GM18951 (cell line): Measurements from ENCODE around the gene TTF2.

ENCODE experiments used
- POLR2A ChIP-seq: IDR thresholded peaks from 4 replicates; pipeline ENCODE4 v1.6.1; 2011; ENCODE audit warnings: mild to moderate bottlenecking; ENCODE audit not compliant: insufficient read length, insufficient read depth; ENCODE audit errors: extremely low read depth
- in situ Hi-C: fragments of 300-500 bp; cut with MboI; formaldehyde crosslinking; loops from one replicate; pipeline ENCODE4 v1.12.0; 2022; ENCODE audit warnings: low sequenced_read_pairs, mixed read lengths, inconsistent platforms; ENCODE audit not compliant: unreplicated experiment

The TTF2 gene

GRCh38 chr1:117122330-117123025, 62.4 kb downstream of the TTF2 start:
- in situ Hi-C loops = no loop called here
- no peak for TF ChIP-seq POLR2A

- in situ Hi-C loops = no loop called here
- no peak for TF ChIP-seq POLR2A
Observed at GRCh38 chr1:117123274-117123673, 63.1 kb downstream of the TTF2 start.

GRCh38 chr1:117124661-117125060, 64.5 kb downstream of the TTF2 start:
- TF ChIP-seq POLR2A = no peak
- in situ Hi-C loops = no loop called here

GRCh38 chr1:117127795-117128194, 67.7 kb downstream of the TTF2 start:
- in situ Hi-C loops = no loop called here
- no peak for TF ChIP-seq POLR2A

GRCh38 chr1:117128323-117129079, 68.4 kb downstream of the TTF2 start:
- TF ChIP-seq POLR2A = no peak
- in situ Hi-C loops = no loop called here

GRCh38 chr1:117130526-117130925, 70.4 kb downstream of the TTF2 start:
- in situ Hi-C loops = no loop called here
- no peak for TF ChIP-seq POLR2A

GRCh38 chr1:117135329-117135728, 75.2 kb downstream of the TTF2 start:
- in situ Hi-C loops = no loop called here
- no peak for TF ChIP-seq POLR2A

GRCh38 chr1:117136749-117137148, 76.6 kb downstream of the TTF2 start:
- TF ChIP-seq POLR2A = no peak
- in situ Hi-C loops = no loop called here

- in situ Hi-C loops = no loop called here
- TF ChIP-seq POLR2A = no peak
Observed at GRCh38 chr1:117137281-117137855, 77.2 kb downstream of the TTF2 start.

- in situ Hi-C loops = no loop called here
- TF ChIP-seq POLR2A = no peak
Observed at GRCh38 chr1:117138106-117138505, 78.0 kb downstream of the TTF2 start.

GRCh38 chr1:117138561-117138960, 78.4 kb downstream of the TTF2 start:
- in situ Hi-C loops = no loop called here
- no peak for TF ChIP-seq POLR2A

GRCh38 chr1:117142200-117142599, 82.1 kb downstream of the TTF2 start:
- in situ Hi-C loops = no loop called here
- TF ChIP-seq POLR2A = no peak

- in situ Hi-C loops = no loop called here
- TF ChIP-seq POLR2A = no peak
Observed at GRCh38 chr1:117143172-117143571, 83.0 kb downstream of the TTF2 start.

GRCh38 chr1:117143871-117144270, 83.7 kb downstream of the TTF2 start:
- in situ Hi-C loops = no loop called here
- no peak for TF ChIP-seq POLR2A

- in situ Hi-C loops = no loop called here
- TF ChIP-seq POLR2A = no peak
Observed at GRCh38 chr1:117146072-117146471, 85.9 kb downstream of the TTF2 start.
